WERI-Rb-1 (cell line): Measurements from ENCODE around the gene TEDDM1.

Source experiments
- DNase-seq: peaks from one replicate; pipeline ENCODE4 v3.0.0-alpha.2; 2020
- H3K27ac ChIP-seq: fragments of 250-450 bp; sonication (Bioruptor Pico); 2 replicates; pipeline ENCODE4 v1.5.1; 2020; ENCODE audit warnings: mild to moderate bottlenecking, moderate library complexity
- H3K27me3 ChIP-seq: fragments of 250-450 bp; sonication (Bioruptor Pico); 2 replicates; pipeline ENCODE4 v1.5.1; 2021; ENCODE audit warnings: mild to moderate bottlenecking, low read depth, moderate library complexity; ENCODE audit not compliant: insufficient read depth, severe bottlenecking
- H3K36me3 ChIP-seq: fragments of 250-450 bp; sonication (Bioruptor Pico); 2 replicates; pipeline ENCODE4 v1.5.1; 2020; ENCODE audit warnings: mild to moderate bottlenecking, moderate library complexity
- H3K4me3 ChIP-seq: 2 replicates; pipeline ENCODE4 v1.5.1; 2011; ENCODE audit warnings: low read depth, mild to moderate bottlenecking, control low read depth, low read length
- H3K9me3 ChIP-seq: fragments of 250-450 bp; sonication (Bioruptor Pico); 2 replicates; pipeline ENCODE4 v1.5.1; 2021; ENCODE audit warnings: mild to moderate bottlenecking, moderate library complexity; ENCODE audit not compliant: severe bottlenecking
- TF ChIP-seq, protein P1 (sequence below): IDR thresholded peaks from 2 replicates; pipeline ENCODE4 v1.5.1; 2011; ENCODE audit warnings: low read depth, mild to moderate bottlenecking, control low read depth, inconsistent platforms, low read length

TEDDM1 gene

DNA sequence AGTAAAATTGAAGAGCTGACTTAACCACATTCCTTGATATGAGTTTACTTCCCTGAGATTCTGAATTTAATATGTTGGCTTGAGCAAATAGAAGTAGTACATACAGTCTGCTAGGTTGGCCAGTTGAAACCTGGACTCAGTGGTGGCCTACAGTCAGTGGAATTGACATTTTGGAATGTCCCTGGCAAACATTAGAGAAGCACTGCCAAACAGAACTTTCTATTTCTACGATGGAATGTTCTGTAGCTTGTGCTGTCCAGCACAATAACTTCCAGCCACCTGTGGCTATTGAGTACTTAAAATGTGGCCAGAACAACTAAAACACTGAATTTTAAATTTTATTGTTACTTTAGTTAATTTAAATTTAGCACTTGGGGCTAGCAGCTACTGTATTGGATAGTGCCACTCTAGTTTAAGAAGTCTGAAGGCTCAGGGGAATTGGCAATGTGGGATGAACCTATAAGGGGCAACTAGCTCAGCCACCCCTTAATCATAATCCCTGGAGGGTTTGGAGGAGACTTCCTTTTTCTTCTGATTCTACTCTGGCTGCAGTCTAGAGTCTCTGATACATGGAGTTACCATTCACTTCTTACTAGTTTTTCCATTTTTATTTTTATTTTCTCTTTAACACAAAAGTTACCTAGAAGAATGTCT, 10.3 kb upstream of the TEDDM1 start:
- Histone ChIP-seq H3K27ac (no peak overlapping the region), H3K9me3 (no peaks in the 10 kb centered on the region), H3K27me3 (no peaks in the 10 kb centered on the region), H3K4me3 (no peak overlapping the region), H3K36me3 (no peaks in the 10 kb centered on the region)
- TF ChIP-seq, protein P1, sequence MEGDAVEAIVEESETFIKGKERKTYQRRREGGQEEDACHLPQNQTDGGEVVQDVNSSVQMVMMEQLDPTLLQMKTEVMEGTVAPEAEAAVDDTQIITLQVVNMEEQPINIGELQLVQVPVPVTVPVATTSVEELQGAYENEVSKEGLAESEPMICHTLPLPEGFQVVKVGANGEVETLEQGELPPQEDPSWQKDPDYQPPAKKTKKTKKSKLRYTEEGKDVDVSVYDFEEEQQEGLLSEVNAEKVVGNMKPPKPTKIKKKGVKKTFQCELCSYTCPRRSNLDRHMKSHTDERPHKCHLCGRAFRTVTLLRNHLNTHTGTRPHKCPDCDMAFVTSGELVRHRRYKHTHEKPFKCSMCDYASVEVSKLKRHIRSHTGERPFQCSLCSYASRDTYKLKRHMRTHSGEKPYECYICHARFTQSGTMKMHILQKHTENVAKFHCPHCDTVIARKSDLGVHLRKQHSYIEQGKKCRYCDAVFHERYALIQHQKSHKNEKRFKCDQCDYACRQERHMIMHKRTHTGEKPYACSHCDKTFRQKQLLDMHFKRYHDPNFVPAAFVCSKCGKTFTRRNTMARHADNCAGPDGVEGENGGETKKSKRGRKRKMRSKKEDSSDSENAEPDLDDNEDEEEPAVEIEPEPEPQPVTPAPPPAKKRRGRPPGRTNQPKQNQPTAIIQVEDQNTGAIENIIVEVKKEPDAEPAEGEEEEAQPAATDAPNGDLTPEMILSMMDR, result no peak
- DNase-seq, result no peak

DNA sequence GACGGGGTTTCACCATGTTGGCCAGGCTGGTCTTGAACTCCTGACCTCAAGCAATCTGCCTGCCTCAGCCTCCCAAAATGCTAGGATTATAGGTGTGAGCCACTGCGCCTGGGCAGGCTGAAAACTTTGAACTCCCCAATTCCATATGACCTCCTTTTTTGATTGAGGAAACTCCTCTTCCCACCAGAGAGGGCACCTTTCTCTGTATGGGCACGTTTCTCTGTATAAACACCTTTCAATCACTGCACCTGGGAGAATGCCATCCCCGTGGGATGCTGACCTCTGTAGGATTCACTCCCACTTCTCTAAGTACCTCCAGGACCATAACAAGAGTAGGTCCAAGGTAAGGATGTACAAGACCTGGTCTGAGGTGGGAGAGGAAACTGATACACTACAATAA, 9.7 kb upstream of the TEDDM1 start:
- H3K4me3 ChIP-seq, result no peak overlapping the region
- no peak for DNase-seq

DNA sequence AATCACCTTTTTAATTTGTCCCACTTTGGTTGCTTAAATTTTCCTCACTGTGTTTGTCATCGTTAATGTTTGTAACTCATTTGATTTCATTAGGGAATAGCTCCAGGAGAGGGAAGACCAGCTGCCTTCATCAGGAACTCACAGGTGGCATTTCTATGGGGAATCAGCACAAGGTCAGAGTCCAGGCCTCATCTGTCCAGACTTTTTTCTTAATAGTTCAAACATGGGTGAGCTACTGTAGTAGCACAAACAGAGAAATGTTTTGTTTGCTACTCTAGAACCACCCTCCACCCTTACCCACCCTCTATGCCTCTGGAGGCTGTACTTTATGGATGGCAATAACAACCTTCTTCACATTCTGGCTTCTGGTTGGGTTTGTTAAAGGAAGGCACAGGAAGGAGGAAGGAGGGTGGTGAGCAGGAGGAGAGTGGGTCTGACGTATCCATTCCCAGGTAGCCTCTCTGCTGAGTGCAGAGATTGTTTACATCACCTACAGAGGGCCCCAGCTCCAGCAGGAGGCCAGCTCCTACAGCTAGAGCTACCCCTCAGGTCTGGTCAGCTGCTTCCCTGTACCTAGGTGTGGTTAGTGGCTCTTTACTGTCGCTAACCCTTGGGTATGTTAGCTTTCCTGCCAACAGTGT, 8.1 kb upstream of the TEDDM1 start:
- H3K4me3 ChIP-seq, result no peak overlapping the region
- H3K36me3 ChIP-seq, result no peaks in the 10 kb centered on the region
- H3K27me3 ChIP-seq, result no peaks in the 10 kb centered on the region
- H3K27ac ChIP-seq, result no peak overlapping the region
- no peaks in the 10 kb centered on the region for H3K9me3 ChIP-seq
- TF ChIP-seq, protein P1, result no peak
- DNase-seq, result no peak

More for the DNA sequence above, 9.7 kb upstream of the TEDDM1 start:
- no peaks in the 10 kb centered on the region for H3K9me3 ChIP-seq
- no peak overlapping the region for H3K27ac ChIP-seq
- no peaks in the 10 kb centered on the region for H3K36me3 ChIP-seq
- TF ChIP-seq, protein P1, result no peak
- no peaks in the 10 kb centered on the region for H3K27me3 ChIP-seq

DNA sequence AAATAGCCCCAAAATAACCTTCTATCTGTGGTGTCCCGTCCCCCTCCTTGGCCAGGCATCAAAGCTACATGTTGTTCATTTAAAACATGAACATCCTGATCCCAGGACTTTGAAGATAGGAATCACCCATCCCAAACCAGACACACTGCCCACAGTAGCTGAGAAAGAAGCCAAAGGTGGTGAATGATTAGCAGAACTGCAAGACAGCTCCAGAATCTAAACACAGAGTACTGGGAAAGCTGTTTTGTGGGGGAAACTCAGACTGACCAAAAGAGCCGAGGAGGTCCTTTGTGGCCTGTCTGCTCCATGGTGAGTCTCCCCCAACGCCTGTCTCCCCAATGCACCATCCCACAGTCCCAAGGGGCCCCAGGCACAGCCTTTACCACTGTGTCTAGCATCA, 7.3 kb upstream of the TEDDM1 start:
- DNase-seq, result no peak
- H3K36me3 ChIP-seq, result no peaks in the 10 kb centered on the region
- TF ChIP-seq, protein P1, result no peak
- no peak overlapping the region for H3K4me3 ChIP-seq
- H3K27me3 ChIP-seq, result no peaks in the 10 kb centered on the region
- H3K9me3 ChIP-seq, result no peaks in the 10 kb centered on the region
- H3K27ac ChIP-seq, result no peak overlapping the region

DNA sequence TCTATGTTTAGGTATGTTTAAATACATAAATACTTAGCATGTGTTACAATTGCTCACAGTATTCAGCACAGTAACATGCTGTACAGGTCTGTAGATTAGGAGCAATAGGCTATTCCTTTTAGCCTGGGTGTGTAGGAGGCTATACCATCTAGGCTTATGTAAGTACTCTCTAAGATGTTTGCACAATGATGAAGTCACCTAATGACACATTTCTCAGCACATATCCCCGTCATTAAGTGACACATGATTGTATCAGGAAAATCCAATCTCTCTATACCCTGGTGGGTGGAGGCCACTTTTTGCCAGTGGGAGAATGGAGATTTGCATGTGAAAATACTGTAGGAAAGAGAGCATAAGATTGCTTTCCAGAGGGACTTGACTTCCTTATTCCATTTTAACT, 5.5 kb upstream of the TEDDM1 start:
- H3K9me3 ChIP-seq, result no peaks in the 10 kb centered on the region
- no peak overlapping the region for H3K4me3 ChIP-seq
- no peak for DNase-seq
- TF ChIP-seq, protein P1, result no peak
- H3K27ac ChIP-seq, result no peak overlapping the region
- no peaks in the 10 kb centered on the region for H3K27me3 ChIP-seq
- no peaks in the 10 kb centered on the region for H3K36me3 ChIP-seq
